Right forelimb (tissue), 1 donor: ENCODE measurements around the gene MYRIP.
"Not testable (repeated sequence)": the region's sequence is repeated elsewhere in the genome, so short reads cannot be mapped to it uniquely, and the experiment has no call there.

Experiments
- DNase-seq: peaks from one replicate; pipeline ENCODE4 v3.0.0-alpha.2; 2018

Gene MYRIP

DNA sequence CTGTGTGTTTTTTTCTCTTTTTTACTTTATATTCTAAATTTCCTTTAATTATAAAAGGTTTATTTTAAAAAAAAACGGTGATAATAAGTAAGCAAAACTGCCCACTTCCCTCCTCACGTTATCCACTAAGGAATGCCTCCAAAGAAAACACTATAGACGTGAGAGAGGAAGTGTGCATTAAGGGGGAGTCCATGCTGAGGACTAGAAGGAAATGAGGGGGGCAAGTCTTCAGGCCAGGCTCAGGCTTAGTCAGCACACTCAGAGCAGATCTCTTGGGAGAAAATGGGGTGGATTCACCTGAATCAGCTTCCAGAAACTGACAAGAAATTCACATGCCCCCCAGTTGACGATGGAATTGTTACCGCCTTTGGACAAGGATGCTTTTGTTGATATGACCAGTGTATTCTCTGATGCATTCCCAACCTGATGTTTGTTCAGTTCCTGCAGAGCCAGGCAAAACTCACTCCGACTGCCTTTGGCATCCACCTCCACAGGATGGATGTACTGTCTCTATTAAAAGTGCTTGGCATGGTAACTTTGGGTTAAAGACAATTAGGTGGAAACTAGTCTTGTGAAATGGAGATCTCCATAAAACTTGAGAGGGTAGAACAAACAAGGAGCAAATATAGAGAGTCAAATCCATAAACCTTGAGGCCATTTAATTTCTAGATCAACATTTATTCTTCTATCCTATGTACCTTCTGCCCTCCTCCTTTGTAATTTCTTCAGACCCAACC lies 167.8 kb downstream of the MYRIP start:
- no peak for DNase-seq

DNA sequence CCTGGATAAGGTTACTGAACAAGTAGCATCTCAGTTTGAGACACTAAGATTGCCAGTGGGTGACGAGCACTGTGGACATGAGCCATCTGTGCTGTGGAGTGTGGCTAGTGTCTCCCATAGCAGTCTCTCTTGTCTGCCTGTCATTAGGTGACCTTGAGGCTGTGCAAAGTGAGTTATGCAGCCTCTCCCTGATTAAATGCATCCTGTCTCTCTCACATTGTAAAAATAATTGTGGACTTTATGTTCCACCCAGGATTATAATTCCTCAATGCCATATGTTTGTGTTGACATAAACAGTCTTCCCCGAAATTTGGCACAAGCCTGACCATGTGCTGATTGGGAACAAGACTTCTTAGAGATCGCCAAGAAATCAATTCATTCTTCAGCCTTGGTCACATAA lies 168.9 kb downstream of the MYRIP start:
- DNase-seq, result no peak

DNA sequence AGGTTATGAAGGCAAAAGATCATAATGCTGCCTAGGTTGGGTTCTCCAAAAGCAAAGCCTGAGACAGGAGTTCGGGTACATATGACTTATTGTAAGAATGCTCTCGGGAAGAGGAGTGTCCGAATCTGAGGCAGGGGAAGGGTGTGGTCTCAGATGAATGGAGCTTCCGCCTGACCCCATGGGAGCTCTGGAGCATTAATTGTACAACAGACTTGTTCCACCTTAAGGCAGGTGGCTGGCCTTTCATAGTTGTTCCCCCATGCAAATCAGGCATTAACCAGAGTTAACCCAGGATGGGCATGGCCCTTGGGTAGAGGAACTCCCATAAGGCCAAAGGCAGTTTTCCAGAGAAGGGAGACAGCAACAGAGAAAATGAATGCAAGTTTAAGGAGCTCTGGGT lies 170.6 kb downstream of the MYRIP start:
- DNase-seq, result no peak

- DNase-seq, result no peak
Measured at GRCh38 chr3:39980781-39981180, 171.4 kb downstream of the MYRIP start.

DNA sequence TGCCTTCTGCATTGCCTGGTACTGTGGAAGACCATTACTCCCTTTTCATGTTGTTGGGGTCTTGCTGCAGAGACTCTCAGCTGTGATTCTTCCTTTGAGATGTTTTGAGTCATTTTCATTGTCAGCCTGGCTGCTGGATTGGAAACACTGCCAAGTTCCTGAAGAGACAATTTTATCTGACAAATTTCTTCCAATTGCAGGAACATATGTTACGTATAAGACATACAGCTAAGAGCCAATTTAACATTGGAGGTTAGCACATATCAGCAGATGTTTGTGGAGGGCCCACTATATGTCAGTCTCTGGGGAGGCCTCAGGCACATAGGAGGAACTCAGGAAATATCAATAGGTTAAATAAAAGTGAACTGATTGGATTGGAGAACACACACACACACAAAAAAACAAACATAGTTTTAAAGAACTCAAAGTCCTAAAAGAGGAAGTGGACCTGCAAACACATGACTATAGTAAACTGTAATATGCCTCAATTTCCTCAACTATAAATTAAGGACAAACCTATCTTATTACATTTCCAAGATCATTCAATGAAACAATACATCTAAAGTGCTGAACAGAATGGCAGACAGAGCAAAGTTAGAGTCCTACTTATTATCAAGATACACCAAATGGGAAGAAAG lies 172.3 kb downstream of the MYRIP start:
- no peak for DNase-seq

DNA sequence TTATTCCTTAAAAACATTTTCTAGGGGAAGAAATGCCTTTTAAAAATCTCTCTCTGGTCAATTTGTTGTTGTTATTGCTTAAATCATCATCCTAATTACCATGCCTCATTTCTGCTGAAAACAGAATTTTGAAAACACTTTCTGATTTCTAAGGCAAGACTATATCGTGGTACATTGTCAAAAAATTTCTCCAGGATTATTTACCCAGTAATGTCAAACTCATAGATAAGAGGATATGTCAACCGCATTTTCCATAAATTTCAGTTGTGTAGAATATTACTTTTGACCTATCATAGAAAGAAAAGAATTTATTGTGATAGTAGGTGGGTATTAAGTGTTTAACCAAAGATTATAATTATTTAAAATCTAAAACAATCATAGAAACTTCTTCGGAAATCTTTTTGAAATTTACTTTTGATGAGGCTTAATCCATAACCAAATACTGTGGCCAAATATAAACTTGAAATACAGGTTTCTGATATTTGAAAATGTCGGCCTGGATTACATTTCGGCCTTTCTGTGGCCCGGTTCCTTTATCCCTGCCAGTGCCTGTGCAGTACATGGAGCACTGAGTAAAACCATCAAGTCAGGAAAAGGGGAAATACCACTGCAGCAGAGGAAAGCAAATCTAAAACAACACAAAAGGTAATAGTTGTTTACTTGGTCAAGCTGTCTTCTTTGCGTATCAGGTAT lies 173.4 kb downstream of the MYRIP start:
- DNase-seq, result no peak

DNA sequence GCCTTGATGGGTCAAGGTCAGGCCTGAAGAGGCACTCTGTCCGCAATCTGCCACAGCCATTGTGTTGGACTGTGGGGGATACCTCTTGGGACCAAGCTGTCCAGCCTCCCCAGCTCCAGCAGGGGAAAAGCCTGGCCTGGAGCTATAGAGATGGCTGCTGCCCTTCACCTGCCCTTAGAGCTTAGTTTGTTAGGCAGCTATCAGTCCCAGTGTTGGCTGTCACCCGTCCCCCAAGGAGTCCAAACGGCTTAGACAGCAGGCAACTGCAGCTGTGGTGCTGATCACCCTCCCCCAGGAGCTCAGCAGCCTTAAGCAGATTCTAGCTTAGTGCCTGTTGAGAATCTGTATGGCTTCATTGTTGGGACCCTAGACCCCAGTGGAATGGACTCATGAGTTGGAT lies 180.3 kb downstream of the MYRIP start:
- no peak for DNase-seq

DNA sequence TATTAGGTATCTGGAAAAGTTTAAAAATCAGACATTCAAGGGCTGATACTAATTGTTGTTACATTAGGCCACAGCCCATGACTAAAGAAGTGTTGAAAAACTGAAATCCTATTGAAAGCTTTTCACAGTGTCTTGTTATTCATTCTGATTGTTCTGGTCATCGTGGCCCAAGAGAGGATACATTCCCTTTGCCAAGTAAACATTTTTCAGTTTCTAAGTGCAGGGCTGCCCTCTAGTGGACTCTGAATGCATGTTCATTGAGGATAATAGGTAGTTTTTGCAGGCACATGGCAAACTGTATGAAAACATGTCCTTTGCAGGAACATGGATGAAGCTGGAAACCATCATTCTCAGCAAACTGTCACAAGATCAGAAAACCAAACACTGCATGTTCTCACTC lies 181.1 kb downstream of the MYRIP start:
- no peak for DNase-seq

DNA sequence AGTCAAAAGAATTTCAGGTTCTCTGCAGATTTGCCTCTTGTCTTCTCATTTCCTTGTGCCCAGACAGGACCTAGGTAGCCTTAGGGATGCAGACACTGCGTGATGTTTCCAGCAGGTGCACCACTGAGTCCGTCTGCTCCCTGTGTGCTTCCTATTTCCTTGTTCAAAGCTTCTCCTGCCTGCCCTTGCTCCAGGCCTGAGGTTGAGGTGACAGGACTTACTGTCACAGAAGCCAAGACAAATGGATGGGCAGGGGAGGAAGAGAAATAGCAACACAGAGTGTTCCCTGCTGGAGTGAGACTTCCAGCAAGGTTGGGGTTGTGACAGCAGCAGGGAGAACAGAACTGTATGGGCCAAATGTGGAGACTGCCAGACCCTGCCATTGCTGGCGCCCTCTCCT lies 199.4 kb downstream of the MYRIP start:
- DNase-seq, result no peak

- DNase-seq, result no peak
Measured at GRCh38 chr3:40009991-40010390, 200.6 kb downstream of the MYRIP start.

- no peak for DNase-seq
Measured at GRCh38 chr3:40012381-40012780, 203.0 kb downstream of the MYRIP start.

GRCh38 chr3:40016391-40016790 lies 207.0 kb downstream of the MYRIP start:
- no peak for DNase-seq

- DNase-seq, result no peak
Measured at GRCh38 chr3:40018369-40018768, 209.0 kb downstream of the MYRIP start.

GRCh38 chr3:40019376-40019775 lies 210.0 kb downstream of the MYRIP start:
- DNase-seq, result no peak

- no peak for DNase-seq
Measured at GRCh38 chr3:40020689-40021088, 211.3 kb downstream of the MYRIP start.

DNA sequence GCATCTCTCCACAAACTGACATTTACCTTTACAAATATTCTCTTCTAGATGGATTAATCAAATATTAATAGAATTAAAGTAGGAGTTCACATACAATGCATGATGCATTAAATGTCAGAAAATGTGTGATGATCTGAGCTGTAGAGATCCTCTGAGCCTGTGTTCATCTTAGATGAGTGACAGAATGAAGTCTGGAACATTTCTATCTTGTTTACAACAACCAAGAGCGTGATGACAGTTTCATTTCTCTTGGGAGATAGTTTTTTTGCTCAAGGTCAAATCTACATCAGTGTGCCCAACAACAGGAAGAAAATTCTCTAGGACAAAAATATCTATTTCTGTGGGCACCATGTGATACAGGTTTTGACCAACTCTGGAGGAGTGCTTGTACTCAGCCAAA lies 211.9 kb downstream of the MYRIP start:
- no peak for DNase-seq

- DNase-seq, result no peak
Measured at GRCh38 chr3:40022297-40022827, 213.0 kb downstream of the MYRIP start.

GRCh38 chr3:40024526-40024925 lies 215.1 kb downstream of the MYRIP start:
- DNase-seq, result no peak

GRCh38 chr3:40025892-40026291 lies 216.5 kb downstream of the MYRIP start:
- not testable (repeated sequence) for DNase-seq

DNA sequence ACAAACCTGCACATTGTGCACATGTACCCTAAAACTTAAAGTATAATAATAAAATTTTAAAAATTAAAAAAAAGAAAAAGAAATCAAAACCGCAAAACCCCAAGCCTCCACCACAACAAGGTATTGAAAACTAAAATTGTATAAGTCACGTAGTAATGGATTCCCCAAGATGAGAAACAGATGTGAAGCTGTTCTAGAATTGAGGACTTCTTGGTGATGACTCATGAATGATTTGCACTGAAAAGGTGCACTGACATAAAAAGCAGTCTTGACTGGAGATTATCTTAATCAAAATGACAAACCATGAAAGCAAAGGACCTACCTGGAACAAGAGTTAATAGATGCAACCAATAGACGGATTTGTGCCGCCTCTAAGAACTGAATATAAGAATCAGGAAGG lies 225.8 kb downstream of the MYRIP start:
- no peak for DNase-seq

DNA sequence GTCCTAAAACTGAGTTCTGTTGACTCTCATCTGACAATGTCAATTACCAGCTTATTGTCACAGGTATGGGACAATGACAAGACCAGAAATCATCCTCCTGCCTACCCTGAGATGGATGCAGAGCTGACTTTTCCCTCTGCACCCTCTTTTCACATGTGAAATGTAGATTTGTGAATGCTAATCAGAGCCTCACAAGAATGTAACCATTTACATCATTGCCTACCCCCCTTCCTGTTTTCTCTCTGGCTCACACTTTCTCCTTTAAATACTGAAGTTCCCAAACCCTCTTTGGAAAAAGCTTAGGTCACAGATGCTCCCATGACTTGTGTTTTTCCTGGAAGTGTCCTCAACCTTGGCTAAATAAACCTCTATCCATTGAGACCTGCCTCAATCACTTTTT lies 228.2 kb downstream of the MYRIP start:
- DNase-seq, result no peak

- no peak for DNase-seq
Measured at GRCh38 chr3:40042752-40043443, 233.5 kb downstream of the MYRIP start.

DNA sequence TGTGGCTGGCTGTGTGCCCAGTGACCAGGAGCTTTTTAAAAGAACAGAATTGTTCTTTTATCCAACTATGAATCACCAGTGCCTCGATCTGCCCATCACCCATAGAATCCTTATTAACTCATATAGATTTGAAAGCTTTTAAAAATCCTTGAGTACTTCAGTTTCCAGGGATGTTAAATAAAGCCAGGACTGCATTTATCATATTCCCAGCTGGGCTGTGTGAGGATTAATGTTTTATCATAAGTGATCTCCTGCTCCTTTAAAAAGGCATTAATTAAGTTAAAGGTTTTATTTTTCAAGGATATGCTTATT lies 234.0 kb downstream of the MYRIP start:
- DNase-seq, result no peak

DNA sequence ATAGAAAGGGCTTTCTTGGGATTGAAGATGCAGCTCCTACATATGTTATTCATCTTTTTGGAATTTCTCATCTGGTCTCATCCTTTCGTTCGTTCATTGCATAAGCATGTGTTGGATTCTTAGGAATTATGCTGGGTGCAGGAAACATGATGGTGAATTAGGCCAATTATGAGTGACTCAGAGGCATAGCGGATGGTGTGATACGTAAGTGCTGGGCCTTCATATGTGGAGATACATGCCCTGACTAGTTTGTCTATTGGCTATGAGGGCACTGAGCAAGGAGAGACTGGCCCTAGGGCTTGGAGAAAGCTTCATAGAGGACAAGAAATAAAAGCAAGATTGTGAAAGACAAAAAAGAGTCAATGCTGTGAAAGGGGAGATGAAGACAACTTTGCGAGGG lies 235.1 kb downstream of the MYRIP start:
- DNase-seq, result no peak
